B cell (primary cell): ENCODE data around the gene TWIST1.

Source experiments
- CTCF ChIP-seq: fragments of 200-600 bp; IDR thresholded peaks from one replicate; pipeline ENCODE4 v1.8.0; 2022; ENCODE audit warnings: antibody characterized with exemption, mild to moderate bottlenecking
- EZH2 ChIP-seq: IDR thresholded peaks from 2 replicates; pipeline ENCODE4 v1.6.1; 2012; ENCODE audit warnings: borderline replicate concordance, low read depth, mild to moderate bottlenecking, moderate library complexity, low read length; ENCODE audit not compliant: insufficient read depth, poor library complexity, severe bottlenecking

- TF ChIP-seq EZH2 = no peak
- no peak for TF ChIP-seq CTCF
Measured at GRCh38 chr7:19098510-19098909, 18.9 kb downstream of the TWIST1 start.
